Uterus (tissue), 2 donors: ENCODE measurements around the gene MGRN1.

Experiments used
- CTCF ChIP-seq, 4 experiments: fragments of 200-600 bp in 2 of 4; fragments of 450-650 bp in 2 of 4; sonication (generic) in 2 of 4; IDR thresholded peaks; one replicate each; pipeline ENCODE4 v1.5.1; 2016 to 2019; ENCODE audit warnings: antibody characterized with exemption in 4 of 4, mild to moderate bottlenecking in 2 of 4, moderate library complexity in 1 of 4
- POLR2A ChIP-seq, 2 donors: fragments of 450-650 bp; IDR thresholded peaks; one replicate each; pipeline ENCODE4 v1.6.1; 2016; ENCODE audit warnings: antibody characterized with exemption in 2 of 2, mild to moderate bottlenecking in 1 of 2, moderate library complexity in 1 of 2

- no peak for TF ChIP-seq CTCF (IDR thresholded peaks at IDR 0.05)
- no peak for TF ChIP-seq POLR2A (IDR thresholded peaks at IDR 0.05)
These were observed 102.0 kb downstream of the MGRN1 start for GRCh38 chr16:4726616-4727015.
